ENCODE measurements around the gene FOXD1.
"Not testable (repeated sequence)": the region's sequence is repeated elsewhere in the genome, so short reads cannot be mapped to it uniquely, and the experiment has no call there.

Gene FOXD1

DNA sequence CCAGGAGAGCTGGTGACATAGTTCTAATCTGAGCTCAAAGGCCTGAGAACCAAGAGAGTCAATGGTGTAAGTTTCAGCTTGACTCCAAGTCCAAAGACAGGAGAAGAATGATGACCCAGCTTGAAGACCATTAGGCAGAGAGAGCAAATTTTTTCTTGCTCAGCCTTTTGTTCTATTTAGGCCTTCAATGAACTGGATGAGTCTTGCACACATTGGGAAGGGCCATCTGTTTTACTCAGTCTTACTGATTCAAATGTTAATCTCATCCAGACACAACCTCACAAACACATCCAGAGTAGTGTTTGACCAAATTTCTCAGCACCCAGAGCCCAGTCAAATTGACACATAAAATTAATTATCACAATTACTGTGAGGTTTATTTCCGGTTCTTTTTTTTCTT lies 42.6 kb upstream of the FOXD1 start:
- TF ChIP-seq, protein P1, sequence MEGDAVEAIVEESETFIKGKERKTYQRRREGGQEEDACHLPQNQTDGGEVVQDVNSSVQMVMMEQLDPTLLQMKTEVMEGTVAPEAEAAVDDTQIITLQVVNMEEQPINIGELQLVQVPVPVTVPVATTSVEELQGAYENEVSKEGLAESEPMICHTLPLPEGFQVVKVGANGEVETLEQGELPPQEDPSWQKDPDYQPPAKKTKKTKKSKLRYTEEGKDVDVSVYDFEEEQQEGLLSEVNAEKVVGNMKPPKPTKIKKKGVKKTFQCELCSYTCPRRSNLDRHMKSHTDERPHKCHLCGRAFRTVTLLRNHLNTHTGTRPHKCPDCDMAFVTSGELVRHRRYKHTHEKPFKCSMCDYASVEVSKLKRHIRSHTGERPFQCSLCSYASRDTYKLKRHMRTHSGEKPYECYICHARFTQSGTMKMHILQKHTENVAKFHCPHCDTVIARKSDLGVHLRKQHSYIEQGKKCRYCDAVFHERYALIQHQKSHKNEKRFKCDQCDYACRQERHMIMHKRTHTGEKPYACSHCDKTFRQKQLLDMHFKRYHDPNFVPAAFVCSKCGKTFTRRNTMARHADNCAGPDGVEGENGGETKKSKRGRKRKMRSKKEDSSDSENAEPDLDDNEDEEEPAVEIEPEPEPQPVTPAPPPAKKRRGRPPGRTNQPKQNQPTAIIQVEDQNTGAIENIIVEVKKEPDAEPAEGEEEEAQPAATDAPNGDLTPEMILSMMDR (conservative IDR thresholded peaks at IDR 0.05; ENCODE audit: control insufficient read depth, insufficient read depth, low read depth, low read length) = no peak
- DNase-seq (ENCODE audit: low read depth) = no peak
- H3K4me3 ChIP-seq (ENCODE audit: control insufficient read depth, low read depth, low read length) = no peak overlapping the region

DNA sequence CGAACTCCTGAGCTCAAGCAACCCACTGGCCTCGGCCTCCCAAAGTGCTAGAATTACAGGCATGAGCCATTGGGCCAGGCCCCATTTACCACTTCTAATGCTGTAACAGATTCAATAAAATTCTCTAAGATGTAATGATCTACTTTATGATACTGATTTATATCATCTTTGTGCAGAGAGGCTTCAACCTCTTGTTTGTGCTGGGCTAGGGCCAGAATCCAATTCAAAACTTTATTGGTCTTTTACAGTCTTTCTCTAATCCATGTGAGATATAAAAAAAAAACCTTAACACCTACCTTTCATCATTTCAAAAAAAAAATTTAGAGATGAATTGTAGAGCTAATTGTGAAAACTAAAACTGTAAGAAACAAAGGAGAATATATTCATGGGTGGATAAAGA lies 41.5 kb upstream of the FOXD1 start:
- TF ChIP-seq, protein P1 (conservative IDR thresholded peaks at IDR 0.05; ENCODE audit: control insufficient read depth, insufficient read depth, low read depth, low read length) = no peak
- no peak for DNase-seq (ENCODE audit: low read depth)
- no peak overlapping the region for H3K4me3 ChIP-seq (ENCODE audit: control insufficient read depth, low read depth, low read length)

DNA sequence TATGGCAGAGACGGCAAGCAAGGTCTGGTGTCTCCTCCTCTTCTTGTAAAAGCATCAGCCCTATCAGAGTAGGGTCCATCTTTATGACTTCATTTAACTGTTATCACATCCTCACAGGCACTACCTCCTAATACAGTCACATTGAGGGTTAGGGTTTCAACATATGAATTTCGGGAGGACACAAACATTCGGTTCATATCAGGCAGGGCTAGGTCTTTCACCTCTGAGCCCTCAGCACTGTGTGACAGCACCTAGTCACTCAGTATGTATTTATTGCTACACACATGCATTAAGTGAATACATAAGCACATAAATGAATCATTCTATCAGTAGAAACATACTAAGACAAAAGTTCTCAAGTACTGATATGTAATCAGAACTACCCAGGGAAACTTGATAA lies 40.2 kb upstream of the FOXD1 start:
- H3K4me3 ChIP-seq (ENCODE audit: control insufficient read depth, low read depth, low read length) = no peak overlapping the region
- TF ChIP-seq, protein P1 (conservative IDR thresholded peaks at IDR 0.05; ENCODE audit: control insufficient read depth, insufficient read depth, low read depth, low read length) = no peak
- DNase-seq (ENCODE audit: low read depth) = no peak

DNA sequence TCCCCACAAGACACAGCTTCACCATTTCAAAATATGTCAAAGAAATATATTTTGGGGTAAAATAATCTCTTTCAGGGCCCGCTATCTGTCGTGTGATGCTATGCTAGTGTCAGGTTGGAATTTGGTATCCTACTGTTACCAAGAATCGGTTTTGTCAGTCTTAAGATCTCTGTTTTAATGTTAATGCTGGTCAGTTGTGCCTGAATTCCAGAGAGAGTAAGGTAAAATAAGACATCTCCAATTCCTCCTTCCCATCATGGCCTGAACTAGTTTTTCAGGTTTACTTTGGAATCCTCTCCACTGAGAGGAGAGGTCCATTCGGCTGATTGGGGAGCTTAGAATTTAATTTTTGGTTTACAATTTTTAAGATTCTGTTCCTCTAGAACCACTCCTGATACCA lies 39.2 kb upstream of the FOXD1 start:
- H3K4me3 ChIP-seq (ENCODE audit: control insufficient read depth, low read depth, low read length) = no peak overlapping the region
- DNase-seq (ENCODE audit: low read depth) = no peak
- TF ChIP-seq, protein P1 (conservative IDR thresholded peaks at IDR 0.05; ENCODE audit: control insufficient read depth, insufficient read depth, low read depth, low read length) = no peak

DNA sequence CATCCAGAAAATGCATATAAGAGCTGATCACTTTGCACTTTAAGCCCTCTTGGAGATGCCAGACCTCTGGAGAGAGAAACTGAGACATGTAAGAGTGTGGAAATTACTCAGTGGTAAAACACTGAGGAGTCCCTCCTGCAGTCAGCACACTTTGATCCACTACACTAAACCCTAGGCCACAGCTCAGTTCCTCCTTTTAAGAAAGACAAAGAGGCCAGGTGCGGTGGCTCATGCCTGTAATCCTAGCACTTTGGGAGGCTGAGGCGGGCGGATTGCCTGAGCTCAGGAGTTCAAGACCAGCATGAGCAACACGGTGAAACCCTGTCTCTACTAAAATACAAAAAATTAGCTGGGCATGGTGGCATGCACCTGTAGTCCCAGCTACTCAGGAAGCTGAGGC lies 38.7 kb upstream of the FOXD1 start:
- not testable (repeated sequence) for H3K4me3 ChIP-seq (ENCODE audit: control insufficient read depth, low read depth, low read length); DNase-seq (ENCODE audit: low read depth)

DNA sequence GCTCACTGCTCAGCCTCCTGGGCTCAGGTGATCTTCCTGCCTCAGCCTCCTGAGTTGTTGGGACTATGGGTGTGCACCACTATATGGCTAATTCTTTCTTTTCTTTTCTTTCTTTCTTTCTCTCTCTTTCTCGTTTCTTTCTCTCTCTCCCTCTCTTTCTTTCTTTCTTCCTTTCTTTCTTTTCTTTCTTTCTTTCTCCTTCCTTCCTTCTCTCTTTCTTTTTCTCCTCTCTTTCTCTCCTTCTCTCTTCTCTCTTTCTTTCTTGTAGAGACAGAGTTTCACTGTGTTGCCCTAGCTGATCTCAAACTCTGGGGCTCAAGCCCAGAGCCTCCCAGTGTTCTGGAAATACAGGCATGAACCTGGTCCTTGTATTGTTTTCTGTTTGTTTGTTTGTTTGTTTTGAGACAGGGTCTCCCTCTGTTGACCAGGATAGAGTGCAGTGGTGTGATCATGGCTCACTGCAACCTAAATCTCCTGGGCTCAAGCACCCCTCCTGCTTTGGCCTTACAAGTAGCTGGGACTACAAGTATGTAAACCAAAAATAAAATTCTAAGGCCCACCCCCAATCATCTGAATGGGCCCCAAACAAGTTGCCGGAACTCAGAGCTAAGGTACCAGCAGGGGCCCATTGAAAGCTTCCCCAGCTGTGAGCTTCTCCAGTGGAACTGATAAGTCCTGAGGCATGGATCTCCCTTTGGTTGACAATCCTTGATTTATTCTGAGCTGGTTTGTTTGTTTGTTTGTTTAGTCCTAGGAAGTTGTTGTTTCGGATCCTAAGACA lies 37.7 kb upstream of the FOXD1 start:
- H3K4me3 ChIP-seq (ENCODE audit: control insufficient read depth, low read depth, low read length) = no peak overlapping the region
- TF ChIP-seq, protein P1 (conservative IDR thresholded peaks at IDR 0.05; ENCODE audit: control insufficient read depth, insufficient read depth, low read depth, low read length) = no peak
- no peak for DNase-seq (ENCODE audit: low read depth)

DNA sequence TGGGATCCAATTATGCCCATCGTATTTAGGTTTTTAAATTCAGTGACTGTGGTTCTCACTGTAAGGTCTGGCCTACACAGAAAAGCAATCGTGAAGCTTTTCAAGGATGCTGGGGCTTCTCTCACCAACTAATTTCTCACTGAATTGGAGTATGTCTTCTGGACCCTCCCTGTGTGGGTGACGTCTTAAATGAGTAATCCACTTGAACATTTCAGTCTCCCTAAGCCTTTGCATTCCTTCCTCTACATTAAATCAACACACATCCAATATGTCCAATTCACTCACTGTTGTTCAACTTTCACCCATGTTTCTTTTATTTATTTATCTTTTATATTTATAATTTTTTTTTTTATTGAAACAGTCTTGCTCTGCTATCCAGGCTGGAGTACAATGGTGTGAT lies 37.1 kb upstream of the FOXD1 start:
- TF ChIP-seq, protein P1 (conservative IDR thresholded peaks at IDR 0.05; ENCODE audit: control insufficient read depth, insufficient read depth, low read depth, low read length) = no peak
- DNase-seq (ENCODE audit: low read depth) = no peak
- no peak overlapping the region for H3K4me3 ChIP-seq (ENCODE audit: control insufficient read depth, low read depth, low read length)

Measured in fibroblast of mammary gland (primary cell).